Activated B cell treated with CpG ODN at 0.5 μM for 24 hours (primary cell): ENCODE results near the gene PPM1N. TPM values are rescaled to one million over a fixed set of nuclear protein-coding genes. Genes with fewer than 3 reads are reported as not detected.
A peak's percentile ranks its signal among the peaks of the same experiment; 100 is the strongest.

ENCODE experiments used
- ATAC-seq: fragments of 200-7000 bp; cut with Tn5 transposase; one replicate; pipeline ENCODE4 v1.10.0; 2021; ENCODE audit warnings: low read depth, mild to moderate bottlenecking, moderate library complexity
- CTCF ChIA-PET: fragments of 350-600 bp; sonication (Branson Sonifier 250); formaldehyde crosslinking; loops from one replicate; lab custom pipeline; 2021; ENCODE audit warnings: antibody characterized with exemption; lab: Charles Lee
- POLR2A ChIA-PET: fragments of 350-600 bp; sonication (Branson Sonifier 250); formaldehyde crosslinking; loops from one replicate; lab custom pipeline; 2021; ENCODE audit warnings: antibody characterized with exemption; lab: Charles Lee
- DNase-seq: peaks from one replicate; pipeline ENCODE4 v3.0.0; 2022
- H3K27ac Mint-ChIP-seq: one replicate; pipeline ENCODE4 v1.8.0; 2020; ENCODE audit warnings: mixed read lengths
- H3K27me3 Mint-ChIP-seq: one replicate; pipeline ENCODE4 v1.8.0; 2021; ENCODE audit warnings: mixed read lengths
- H3K36me3 Mint-ChIP-seq: one replicate; pipeline ENCODE4 v1.8.0; 2021; ENCODE audit warnings: low read depth, mixed read lengths
- H3K4me1 Mint-ChIP-seq: one replicate; pipeline ENCODE4 v1.8.0; 2021; ENCODE audit warnings: mixed read lengths
- H3K4me3 Mint-ChIP-seq: one replicate; pipeline ENCODE4 v1.8.0; 2020; ENCODE audit warnings: mild to moderate bottlenecking, mixed read lengths
- H3K9me3 Mint-ChIP-seq: one replicate; pipeline ENCODE4 v1.8.0; 2020; ENCODE audit warnings: mixed read lengths
- intact Hi-C: fragments of 100-400 bp; cut with micrococcal nuclease; formaldehyde crosslinking; loops from one replicate; pipeline ENCODE4 v1.15.1; 2024
- total RNA-seq: library from RNA; stranded (reverse); gene quantifications from 2 replicates; pipeline ENCODE4 v1.2.3, GENCODE V29; 2022
- TF ChIP-seq, protein P1 (sequence below): fragments of 200-600 bp; IDR thresholded peaks from one replicate; pipeline ENCODE4 v1.8.0; 2022; ENCODE audit warnings: antibody characterized with exemption, mild to moderate bottlenecking

Gene PPM1N
- total RNA-seq, 1 donor from 2014 or later: 0.80 TPM

DNA sequence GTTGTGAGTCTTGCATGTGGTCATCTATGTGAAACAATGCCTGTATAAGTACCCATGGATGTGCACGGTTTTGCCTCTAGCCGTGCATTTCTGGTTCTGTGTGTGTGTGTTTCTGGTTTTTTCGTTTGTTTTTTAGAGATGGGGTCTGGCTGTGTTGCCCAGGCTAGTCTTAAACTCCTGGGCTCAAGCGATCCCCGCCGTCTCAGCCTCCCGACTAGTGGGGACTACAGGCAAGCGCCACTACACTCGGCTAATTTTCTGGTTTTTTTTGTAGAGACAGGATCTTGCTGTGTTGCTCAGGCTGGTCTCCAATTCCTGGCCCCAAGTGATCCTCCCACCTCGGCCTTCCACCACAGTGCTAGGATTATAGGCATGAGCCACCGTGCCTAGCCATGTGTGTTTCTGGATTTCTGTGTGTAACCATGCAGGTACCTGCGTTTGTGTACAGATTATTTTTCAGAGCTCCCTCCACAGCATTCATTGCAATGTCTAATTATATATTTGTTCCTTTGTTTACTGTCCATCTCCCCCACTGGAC, 46.3 kb upstream of the PPM1N start:
- Mint-ChIP-seq H3K27me3 (no peaks in the 10 kb centered on the region), H3K4me3 (peak overlapping the region; percentile 83), H3K4me1 (peaks cover 59% of the 10 kb centered on the region), H3K36me3 (peaks cover 3% of the 10 kb centered on the region), H3K9me3 (no peaks in the 10 kb centered on the region), H3K27ac (peak overlapping the region; percentile 93)
- intact Hi-C loops: loop anchor here (1.0 to 2.0 kb wide), 2 partner anchors 9 to 241 kb away; partner anchors contain the start of gene QPCTL
- TF ChIP-seq, protein P1, sequence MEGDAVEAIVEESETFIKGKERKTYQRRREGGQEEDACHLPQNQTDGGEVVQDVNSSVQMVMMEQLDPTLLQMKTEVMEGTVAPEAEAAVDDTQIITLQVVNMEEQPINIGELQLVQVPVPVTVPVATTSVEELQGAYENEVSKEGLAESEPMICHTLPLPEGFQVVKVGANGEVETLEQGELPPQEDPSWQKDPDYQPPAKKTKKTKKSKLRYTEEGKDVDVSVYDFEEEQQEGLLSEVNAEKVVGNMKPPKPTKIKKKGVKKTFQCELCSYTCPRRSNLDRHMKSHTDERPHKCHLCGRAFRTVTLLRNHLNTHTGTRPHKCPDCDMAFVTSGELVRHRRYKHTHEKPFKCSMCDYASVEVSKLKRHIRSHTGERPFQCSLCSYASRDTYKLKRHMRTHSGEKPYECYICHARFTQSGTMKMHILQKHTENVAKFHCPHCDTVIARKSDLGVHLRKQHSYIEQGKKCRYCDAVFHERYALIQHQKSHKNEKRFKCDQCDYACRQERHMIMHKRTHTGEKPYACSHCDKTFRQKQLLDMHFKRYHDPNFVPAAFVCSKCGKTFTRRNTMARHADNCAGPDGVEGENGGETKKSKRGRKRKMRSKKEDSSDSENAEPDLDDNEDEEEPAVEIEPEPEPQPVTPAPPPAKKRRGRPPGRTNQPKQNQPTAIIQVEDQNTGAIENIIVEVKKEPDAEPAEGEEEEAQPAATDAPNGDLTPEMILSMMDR: no peak
- CTCF ChIA-PET: interaction anchor here (1.0 kb wide), 1 partner anchor 13 kb away, joined by 4 read pairs; no protein-coding TSS in a partner anchor
- DNase-seq: no peak
- POLR2A ChIA-PET: interaction anchor here (0.9 to 4.2 kb wide), 2 partner anchors 12 to 16 kb away, joined by 3 to 34 read pairs; partner anchors contain the start of gene FOSB
- no peak for ATAC-seq

DNA sequence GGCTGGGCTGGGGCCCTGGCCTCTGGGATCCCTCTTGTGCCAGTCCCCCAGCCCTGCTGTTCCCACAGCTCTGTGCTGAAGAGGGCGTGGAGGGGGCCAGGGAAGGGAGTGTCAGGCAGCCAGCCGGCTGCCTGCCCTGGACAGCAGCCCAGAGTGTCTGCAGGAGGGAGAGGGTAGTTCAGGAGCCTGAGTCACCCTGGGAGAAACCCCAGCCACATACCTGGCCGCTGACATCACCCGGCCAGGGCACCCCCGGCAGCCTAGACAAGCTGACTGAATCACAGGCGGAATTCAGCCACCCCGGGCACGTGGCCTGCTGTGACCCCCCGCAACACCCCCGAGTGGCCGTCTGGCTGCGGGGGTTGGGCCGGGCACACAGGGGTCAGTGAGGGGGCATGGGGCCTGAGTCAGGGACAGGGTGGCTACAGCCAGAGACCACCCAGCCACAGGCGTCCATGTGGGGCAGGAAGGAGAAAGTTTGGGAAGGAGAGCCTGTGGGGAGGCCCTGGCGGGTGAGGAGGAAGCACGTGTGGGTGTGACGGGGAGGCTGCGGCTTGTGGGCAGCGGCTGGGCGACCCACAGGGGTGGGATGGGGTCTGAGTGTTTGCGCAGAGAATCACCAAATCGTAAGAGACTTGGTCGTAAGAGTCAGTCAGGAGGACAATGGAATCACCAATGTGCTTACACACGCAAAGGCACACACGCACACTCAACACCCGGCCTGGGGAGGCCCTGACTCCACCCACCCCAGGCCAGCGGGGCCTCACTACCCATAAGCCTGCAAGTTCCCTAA, 42.3 kb upstream of the PPM1N start:
- no peaks in the 10 kb centered on the region for H3K9me3 Mint-ChIP-seq
- TF ChIP-seq, protein P1: no peak

GRCh38 chr19:45456500-45456815, 41.8 kb upstream of the PPM1N start:
- intact Hi-C loops: loop anchor here (1.0 kb wide), 1 partner anchor 11 kb away; the partner anchor contains the start of gene FOSB
- no peak overlapping the region for H3K4me3 Mint-ChIP-seq
- H3K27me3 Mint-ChIP-seq: no peaks in the 10 kb centered on the region
- DNase-seq: no peak
- H3K27ac Mint-ChIP-seq: no peak overlapping the region
- ChIA-PET POLR2A (interaction anchor here (0.6 to 2.4 kb wide), 5 partner anchors 12 to 244 kb away, joined by 3 to 33 read pairs (median 4); partner anchors contain the start of gene FOSB), CTCF (interaction anchor here (2.8 kb wide), 1 partner anchor 17 kb away, joined by 12 read pairs; no protein-coding TSS in a partner anchor)
- TF ChIP-seq, protein P1: no peak
- H3K4me1 Mint-ChIP-seq: peaks cover 43% of the 10 kb centered on the region
- H3K36me3 Mint-ChIP-seq: no peaks in the 10 kb centered on the region
- no peaks in the 10 kb centered on the region for H3K9me3 Mint-ChIP-seq
- ATAC-seq: no peak

More for the DNA sequence above, 42.3 kb upstream of the PPM1N start:
- peak; percentile 59 for ATAC-seq
- Mint-ChIP-seq H3K36me3 (no peaks in the 10 kb centered on the region), H3K4me3 (peak overlapping the region; percentile 67), H3K27me3 (no peaks in the 10 kb centered on the region), H3K4me1 (peaks cover 44% of the 10 kb centered on the region), H3K27ac (peak overlapping the region; percentile 80)
- CTCF ChIA-PET: interaction anchor here (2.0 to 2.8 kb wide), 2 partner anchors 16 to 23 kb away, joined by 6 to 12 read pairs; no protein-coding TSS in a partner anchor
- intact Hi-C loops: loop anchor here (1.0 kb wide), 1 partner anchor 11 kb away; the partner anchor contains the start of gene FOSB
- DNase-seq: peak; percentile 69
- POLR2A ChIA-PET: interaction anchor here (0.7 to 2.4 kb wide), 3 partner anchors 12 to 56 kb away, joined by 3 to 33 read pairs (median 4); partner anchors contain the start of gene FOSB

DNA sequence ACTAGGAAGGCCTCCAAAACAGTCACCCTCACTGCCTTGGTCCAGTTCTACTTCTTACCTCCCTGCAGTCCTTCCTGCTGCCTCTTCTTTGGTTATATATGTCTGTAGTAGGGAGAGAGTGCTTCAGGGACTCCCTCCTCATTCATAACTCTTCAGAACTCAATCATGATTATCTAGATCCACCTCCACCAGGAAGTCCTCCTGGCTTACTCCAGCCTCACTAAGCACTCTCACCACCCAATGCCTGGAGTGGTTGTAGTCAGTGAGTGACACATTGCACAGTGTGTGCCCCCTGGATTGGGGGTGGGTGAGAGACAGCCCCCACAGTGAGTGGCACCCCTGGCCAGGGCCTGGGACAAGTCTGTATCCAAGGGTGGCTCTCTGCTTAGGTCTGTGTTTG, 40.5 kb upstream of the PPM1N start:
- H3K36me3 Mint-ChIP-seq: no peaks in the 10 kb centered on the region

More for the DNA sequence above, 40.5 kb upstream of the PPM1N start:
- ATAC-seq (no peak), DNase-seq (no peak)
- POLR2A ChIA-PET: interaction anchor here (1.0 to 2.4 kb wide), 2 partner anchors 9 to 10 kb away, joined by 4 to 33 read pairs; partner anchors contain the start of gene FOSB
- intact Hi-C loops: no loop called here
- TF ChIP-seq, protein P1: no peak
- Mint-ChIP-seq H3K4me3 (no peak overlapping the region), H3K27me3 (no peaks in the 10 kb centered on the region), H3K27ac (no peak overlapping the region), H3K9me3 (no peaks in the 10 kb centered on the region), H3K4me1 (peaks cover 36% of the 10 kb centered on the region)
- CTCF ChIA-PET: interaction anchor here (2.8 kb wide), 1 partner anchor 18 kb away, joined by 12 read pairs; no protein-coding TSS in a partner anchor
